MM.1S (cell line): ENCODE measurements around the gene PACRG.

Source experiments
- CTCF ChIP-seq: fragments of 300-600 bp; sonication (generic); IDR thresholded peaks from 2 replicates; pipeline ENCODE4 v1.5.1; 2016; ENCODE audit warnings: antibody characterized with exemption, low read length, mixed read lengths
- EZH2 ChIP-seq: fragments of 300-600 bp; sonication (generic); optimal IDR thresholded peaks from 2 replicates; pipeline ENCODE3; 2017; ENCODE audit warnings: low read depth, mild to moderate bottlenecking, antibody characterized with exemption, low read length, mixed read lengths
- EZH2phosphoT487 ChIP-seq: fragments of 300-600 bp; sonication (generic); IDR thresholded peaks from 2 replicates; pipeline ENCODE4 v1.6.1; 2018; ENCODE audit warnings: antibody characterized with exemption, low read length

- TF ChIP-seq CTCF (no peak), EZH2 (no peak), EZH2phosphoT487 (no peak)
These were observed 224.6 kb downstream of the PACRG start for GRCh38 chr6:162952423-162952822.
